Liver (tissue), 9 donors: ENCODE data around the gene RASL12. TPM values are rescaled to one million over a fixed set of nuclear protein-coding genes. Genes with fewer than 3 reads are reported as not detected.

Source experiments
- DNase-seq: peaks from one replicate; pipeline ENCODE4 v3.0.0-alpha.2; 2017; ENCODE audit warnings: low spot score
- H3K27ac ChIP-seq, 2 donors: one replicate each; pipeline ENCODE4 v1.7.0; 2013; ENCODE audit warnings: inconsistent platforms in 2 of 2, low read length in 2 of 2, control low read depth in 1 of 2, low read depth in 1 of 2, mild to moderate bottlenecking in 1 of 2
- H3K27me3 ChIP-seq, 4 donors: one replicate each; pipeline versions ENCODE4 v1.6.1 to v1.7.0; 2013; ENCODE audit warnings: low read length in 3 of 4, inconsistent platforms in 1 of 4, mild to moderate bottlenecking in 1 of 4, moderate library complexity in 1 of 4; ENCODE audit not compliant: control insufficient read depth in 4 of 4, insufficient read depth in 4 of 4
- H3K36me3 ChIP-seq, 4 donors: one replicate each; pipeline versions ENCODE4 v1.6.1 to v1.7.0; 2013; ENCODE audit warnings: low read length in 3 of 4, mild to moderate bottlenecking in 3 of 4, low read depth in 1 of 4, moderate library complexity in 1 of 4; ENCODE audit not compliant: control insufficient read depth in 4 of 4, insufficient read depth in 3 of 4
- H3K4me1 ChIP-seq, 4 donors: one replicate each; pipeline versions ENCODE4 v1.6.1 to v1.7.0; 2013; ENCODE audit warnings: low read length in 3 of 4, mild to moderate bottlenecking in 3 of 4, moderate library complexity in 1 of 4; ENCODE audit not compliant: control insufficient read depth in 4 of 4, insufficient read depth in 4 of 4
- H3K4me3 ChIP-seq, 3 donors: one replicate each; pipeline versions ENCODE4 v1.6.1 to v1.7.0; 2013; ENCODE audit warnings: low read length in 3 of 3, control low read depth in 1 of 3, low read depth in 1 of 3, mild to moderate bottlenecking in 1 of 3
- H3K9ac ChIP-seq, 2 donors: one replicate each; pipeline ENCODE4 v1.7.0; 2013; ENCODE audit warnings: low read length in 2 of 2, mild to moderate bottlenecking in 2 of 2, moderate library complexity in 2 of 2, control low read depth in 1 of 2, low read depth in 1 of 2
- H3K9me3 ChIP-seq, 4 donors: one replicate each; pipeline versions ENCODE4 v1.6.1 to v1.7.0; 2013; ENCODE audit warnings: low read length in 3 of 4; ENCODE audit not compliant: control insufficient read depth in 4 of 4
- CTCF ChIP-seq: fragments of 150-350 bp; IDR thresholded peaks from 2 replicates; pipeline ENCODE4 v1.5.1; 2017; ENCODE audit warnings: improper control_type of control experiment, low read depth, low read length; ENCODE audit not compliant: missing input control
- FOXA1 ChIP-seq: IDR thresholded peaks from 2 replicates; pipeline ENCODE4 v1.6.1; 2016; ENCODE audit warnings: antibody characterized with exemption
- FOXA2 ChIP-seq: IDR thresholded peaks from 2 replicates; pipeline ENCODE4 v1.6.1; 2016; ENCODE audit warnings: antibody characterized with exemption
- GABPA ChIP-seq, 2 donors: IDR thresholded peaks in 1 of 2; conservative IDR thresholded peaks in 1 of 2; 2 replicates each; pipeline ENCODE4 v1.6.1; 2016; ENCODE audit warnings: antibody characterized with exemption in 2 of 2, mild to moderate bottlenecking in 1 of 2, moderate library complexity in 1 of 2
- HNF4A ChIP-seq, 2 donors: conservative IDR thresholded peaks; 2 replicates each; pipeline ENCODE4 v1.6.1; 2016; ENCODE audit warnings: antibody characterized with exemption in 2 of 2, mild to moderate bottlenecking in 2 of 2
- HNF4G ChIP-seq: IDR thresholded peaks from 2 replicates; pipeline ENCODE4 v1.6.1; 2016; ENCODE audit warnings: antibody characterized with exemption
- JUND ChIP-seq, 2 donors: IDR thresholded peaks; 2 replicates each; pipeline ENCODE4 v1.6.1; 2016; ENCODE audit warnings: antibody characterized with exemption in 2 of 2
- NR2F2 ChIP-seq: IDR thresholded peaks from 2 replicates; pipeline ENCODE4 v1.6.1; 2016; ENCODE audit warnings: antibody characterized with exemption
- RAD21 ChIP-seq, 2 donors: IDR thresholded peaks; 2 replicates each; pipeline ENCODE4 v1.6.1; 2016; ENCODE audit warnings: antibody characterized with exemption in 2 of 2, mild to moderate bottlenecking in 2 of 2
- REST ChIP-seq: IDR thresholded peaks from 2 replicates; pipeline ENCODE4 v1.6.1; 2016; ENCODE audit warnings: antibody characterized with exemption, mild to moderate bottlenecking
- RXRA ChIP-seq, 2 donors: IDR thresholded peaks; 2 replicates each; pipeline ENCODE4 v1.6.1; 2017 to 2018; ENCODE audit warnings: antibody characterized with exemption in 2 of 2, mild to moderate bottlenecking in 1 of 2
- ZBTB33 ChIP-seq: IDR thresholded peaks from 2 replicates; pipeline ENCODE4 v1.6.1; 2016; ENCODE audit warnings: antibody characterized with exemption
- WGBS: extraction: QIAGEN DNeasy Blood & Tissue Kit; methylation state at CpG from one replicate; pipeline ENCODE4 v1.1.7; 2013; 5-methylcytosine and 5-hydroxymethylcytosine counted together
- polyA plus RNA-seq, 2 donors: library from polyadenylated mRNA; stranded (reverse) in 1 of 2; unstranded in 1 of 2; fragments of 200-250 nt in 1 of 2; fragments of >200 nt in 1 of 2; fragmentation: Nextera tagmentation in 1 of 2; extraction: Ambion mirVana in 1 of 2; gene quantifications; one replicate each; pipeline versions ENCODE4 v1.2.1 to v1.2.3, GENCODE V29; 2013 to 2015
- total RNA-seq, 2 donors: library from RNA; depleted of rRNA; stranded (reverse); fragments of >200 nt; gene quantifications; one replicate each; pipeline ENCODE4 v1.2.3, GENCODE V29; 2014
- donor health status: healthy.
- donor health status: healthy.
- donor health status: healthy.
- donor health status: healthy.
- donor health status: healthy.

RASL12 gene
- total and polyA plus RNA-seq, 4 donors, result 0.50 to 0.92 (median 0.63) TPM

- Histone ChIP-seq H3K36me3 (no peaks in the 10 kb centered on the region), H3K9ac (no peak overlapping the region), H3K27me3 (no peaks in the 10 kb centered on the region), H3K9me3 (no peaks in the 10 kb centered on the region), H3K4me1 (peaks cover 17 to 43% (median 29%) of the 10 kb centered on the region in 4 donors), H3K4me3 (no peak overlapping the region), H3K27ac (no peak overlapping the region)
- WGBS, result 84% methylated on average over 6 of the region's 6 CpGs
- no peak for TF ChIP-seq FOXA2
- no peak for TF ChIP-seq HNF4G
- TF ChIP-seq REST, result no peak
- no peak for TF ChIP-seq RAD21 (IDR thresholded peaks at IDR 0.05)
- TF ChIP-seq NR2F2, result no peak
- no peak for TF ChIP-seq FOXA1
- TF ChIP-seq ZBTB33, result no peak
- no peak for TF ChIP-seq CTCF
- TF ChIP-seq JUND (IDR thresholded peaks at IDR 0.05), result no peak
- no peak for TF ChIP-seq RXRA (IDR thresholded peaks at IDR 0.05)
- no peak for TF ChIP-seq HNF4A (conservative IDR thresholded peaks at IDR 0.05)
- no peak for DNase-seq
Measured at GRCh38 chr15:65086680-65087111, 18.9 kb upstream of the RASL12 start.

GRCh38 chr15:65085990-65086679 is 18.3 kb upstream of the RASL12 start:
- no peaks in the 10 kb centered on the region for H3K9me3 ChIP-seq
- H3K27me3 ChIP-seq, result no peaks in the 10 kb centered on the region
- H3K4me3 ChIP-seq, result no peak overlapping the region
- peak; percentile 49 for DNase-seq
- H3K36me3 ChIP-seq, result no peaks in the 10 kb centered on the region
- WGBS, result 95% methylated on average over 6 of the region's 6 CpGs
- no peak overlapping the region for H3K9ac ChIP-seq
- TF ChIP-seq FOXA2 (no peak), RAD21 (IDR thresholded peaks at IDR 0.05) (peak; percentile 39 to 65), GABPA (IDR thresholded peaks at IDR 0.05 in 1 of 2, conservative IDR thresholded peaks at IDR 0.05 in 1 of 2) (no peak), CTCF (peak; percentile 35), HNF4G (no peak)
- H3K27ac ChIP-seq, result no peak overlapping the region
- H3K4me1 ChIP-seq, result peaks cover 17 to 43% (median 29%) of the 10 kb centered on the region in 4 donors
